Hepatocyte (in vitro differentiated cells): ENCODE measurements around the gene CD19.

Experiments
- CTCF ChIP-seq: fragments of 200-600 bp; sonication (generic); IDR thresholded peaks from 2 replicates; pipeline ENCODE4 v1.5.1; 2016; ENCODE audit warnings: antibody characterized with exemption, mild to moderate bottlenecking; ENCODE audit not compliant: poor library complexity
- EZH2phosphoT487 ChIP-seq: fragments of 200-600 bp; sonication (generic); IDR thresholded peaks from one replicate; pipeline ENCODE4 v1.6.1; 2018; ENCODE audit warnings: antibody characterized with exemption, mild to moderate bottlenecking, low read depth, moderate library complexity; ENCODE audit not compliant: unreplicated experiment, severe bottlenecking

GRCh38 chr16:28901862-28902261, 29.9 kb upstream of the CD19 start:
- TF ChIP-seq CTCF (no peak), EZH2phosphoT487 (no peak)
